A673 (cell line): ENCODE measurements around the gene TMEM138. TPM values are rescaled to one million over a fixed set of nuclear protein-coding genes. Genes with fewer than 3 reads are reported as not detected.

Experiments
- BruUV-seq: library from RNA; stranded (reverse); fragments of 400-500 nt; replicated peaks from 2 replicates; lab custom pipeline; 2021; lab: Mats Ljungman, UMichigan
- CTCF ChIA-PET: fragments of 300-600 bp; sonication (Branson Sonifier 250); formaldehyde crosslinking; loops from one replicate; lab custom pipeline; 2022; ENCODE audit warnings: antibody characterized with exemption; lab: Charles Lee
- POLR2A ChIA-PET: fragments of 300-600 bp; sonication (Branson Sonifier 250); formaldehyde crosslinking; loops from one replicate; lab custom pipeline; 2022; ENCODE audit warnings: antibody characterized with exemption; ENCODE audit not compliant: low non-redundant PET; lab: Charles Lee
- DNase-seq: peaks from one replicate; pipeline ENCODE4 v3.0.0-alpha.2; 2015; ENCODE audit warnings: low spot score
- H3K27ac ChIP-seq: fragments of 200-600 bp; sonication (generic); 2 replicates; pipeline ENCODE4 v1.5.1; 2016; ENCODE audit warnings: mixed run types, low read depth, mild to moderate bottlenecking, mixed read lengths, antibody characterized with exemption, low read length; ENCODE audit not compliant: poor library complexity, severe bottlenecking
- H3K27me3 ChIP-seq: fragments of 200-600 bp; sonication (generic); replicated peaks from 2 replicates; pipeline ENCODE4 v1.6.1; 2017; ENCODE audit warnings: mixed run types, low read depth, mild to moderate bottlenecking, mixed read lengths, antibody characterized with exemption, low read length; ENCODE audit not compliant: insufficient read depth, poor library complexity
- H3K36me3 ChIP-seq: fragments of 200-600 bp; sonication (generic); 2 replicates; pipeline ENCODE4 v1.6.1; 2016; ENCODE audit warnings: mixed run types, mild to moderate bottlenecking, mixed read lengths, antibody characterized with exemption, low read length; ENCODE audit not compliant: insufficient read depth, poor library complexity, severe bottlenecking
- H3K4me1 ChIP-seq: fragments of 200-600 bp; sonication (generic); 2 replicates; pipeline ENCODE4 v1.6.1; 2017; ENCODE audit warnings: mixed run types, mild to moderate bottlenecking, mixed read lengths, antibody characterized with exemption, low read length; ENCODE audit not compliant: insufficient read depth, poor library complexity, severe bottlenecking
- H3K4me3 ChIP-seq: fragments of 200-600 bp; sonication (generic); 2 replicates; pipeline ENCODE4 v1.5.1; 2016; ENCODE audit warnings: low read depth, mixed run types, mild to moderate bottlenecking, mixed read lengths, low read length; ENCODE audit not compliant: poor library complexity, severe bottlenecking
- H3K9me3 ChIP-seq: fragments of 200-600 bp; sonication (generic); 2 replicates; pipeline ENCODE4 v1.6.1; 2016; ENCODE audit warnings: mixed run types, low read depth, mild to moderate bottlenecking, mixed read lengths, antibody characterized with exemption, low read length; ENCODE audit not compliant: poor library complexity, severe bottlenecking
- EZH2 ChIP-seq: fragments of 200-600 bp; sonication (generic); IDR thresholded peaks from 2 replicates; pipeline ENCODE4 v1.6.1; 2017; ENCODE audit warnings: borderline replicate concordance, low read depth, mild to moderate bottlenecking, mixed read lengths, antibody characterized with exemption, low read length; ENCODE audit not compliant: poor library complexity, severe bottlenecking
- intact Hi-C: fragments of 100-400 bp; cut with micrococcal nuclease; formaldehyde crosslinking; loops from one replicate; pipeline ENCODE4 v1.10.0; 2022; ENCODE audit not compliant: unreplicated experiment
- total RNA-seq: library from RNA; stranded (reverse); gene quantifications from 2 replicates; pipeline ENCODE4 v1.2.3, GENCODE V29; 2021
- TF ChIP-seq, protein P1 (sequence below): fragments of 300-800, 200-600 bp; sonication (generic); conservative IDR thresholded peaks from 2 replicates; pipeline ENCODE4 v1.5.1; 2017; ENCODE audit warnings: low read depth, mild to moderate bottlenecking, antibody characterized with exemption, low read length, moderate library complexity, mixed read lengths

The TMEM138 gene
- total RNA-seq, 1 experiment from 2014 or later: 82.8 TPM

DNA sequence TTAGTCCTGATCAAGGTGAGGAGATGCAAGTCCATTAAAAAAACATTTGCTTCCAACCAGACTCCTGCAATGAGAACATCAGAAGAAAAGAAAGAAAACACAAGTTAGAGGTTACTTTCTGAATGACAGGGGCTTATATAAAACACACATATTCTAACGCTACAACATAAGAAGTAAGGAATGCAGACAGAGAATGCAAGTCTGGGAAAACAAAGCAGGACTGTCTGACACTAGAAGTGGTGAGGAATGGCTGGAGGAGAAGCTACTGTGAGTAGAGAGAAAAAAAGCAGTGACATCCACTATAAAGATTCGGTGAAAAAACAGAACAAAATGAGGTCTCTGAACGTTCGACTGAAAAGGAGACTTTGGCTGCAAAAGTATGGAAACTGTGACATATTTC, 42.5 kb downstream of the TMEM138 start:
- DNase-seq: no peak
- no peaks in the 10 kb centered on the region for H3K27me3 ChIP-seq
- ChIA-PET POLR2A (no interaction called here), CTCF (no interaction called here)
- TF ChIP-seq, protein P1, sequence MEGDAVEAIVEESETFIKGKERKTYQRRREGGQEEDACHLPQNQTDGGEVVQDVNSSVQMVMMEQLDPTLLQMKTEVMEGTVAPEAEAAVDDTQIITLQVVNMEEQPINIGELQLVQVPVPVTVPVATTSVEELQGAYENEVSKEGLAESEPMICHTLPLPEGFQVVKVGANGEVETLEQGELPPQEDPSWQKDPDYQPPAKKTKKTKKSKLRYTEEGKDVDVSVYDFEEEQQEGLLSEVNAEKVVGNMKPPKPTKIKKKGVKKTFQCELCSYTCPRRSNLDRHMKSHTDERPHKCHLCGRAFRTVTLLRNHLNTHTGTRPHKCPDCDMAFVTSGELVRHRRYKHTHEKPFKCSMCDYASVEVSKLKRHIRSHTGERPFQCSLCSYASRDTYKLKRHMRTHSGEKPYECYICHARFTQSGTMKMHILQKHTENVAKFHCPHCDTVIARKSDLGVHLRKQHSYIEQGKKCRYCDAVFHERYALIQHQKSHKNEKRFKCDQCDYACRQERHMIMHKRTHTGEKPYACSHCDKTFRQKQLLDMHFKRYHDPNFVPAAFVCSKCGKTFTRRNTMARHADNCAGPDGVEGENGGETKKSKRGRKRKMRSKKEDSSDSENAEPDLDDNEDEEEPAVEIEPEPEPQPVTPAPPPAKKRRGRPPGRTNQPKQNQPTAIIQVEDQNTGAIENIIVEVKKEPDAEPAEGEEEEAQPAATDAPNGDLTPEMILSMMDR: no peak
- no peak for TF ChIP-seq EZH2
- H3K4me3 ChIP-seq: no peak overlapping the region
- BruUV-seq: no TSS peak
- intact Hi-C loops: no loop called here
- H3K9me3 ChIP-seq: no peaks in the 10 kb centered on the region
- H3K36me3 ChIP-seq: peaks cover 85% of the 10 kb centered on the region
- no peak overlapping the region for H3K27ac ChIP-seq
- H3K4me1 ChIP-seq: no peaks in the 10 kb centered on the region

DNA sequence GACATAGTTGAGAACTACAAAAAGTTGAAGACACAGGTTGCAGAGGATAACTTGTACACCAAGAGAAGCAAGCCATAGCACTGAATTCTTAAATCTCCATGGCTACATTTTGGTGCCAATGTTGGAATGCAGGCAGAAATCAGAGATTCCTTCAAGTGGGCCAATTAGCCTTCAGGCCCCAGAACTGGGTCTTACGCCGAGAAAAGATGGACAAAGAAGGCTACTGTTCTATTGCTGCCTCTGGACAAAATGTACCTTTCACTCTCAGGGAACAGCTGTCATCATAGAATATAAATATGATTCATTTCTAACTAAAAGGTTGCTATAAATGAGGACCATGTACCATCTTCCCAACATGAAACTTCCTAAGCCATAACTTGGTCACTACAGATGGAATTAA, 43.9 kb downstream of the TMEM138 start:
- Histone ChIP-seq H3K27ac (no peak overlapping the region), H3K27me3 (no peaks in the 10 kb centered on the region), H3K9me3 (no peaks in the 10 kb centered on the region), H3K4me1 (no peaks in the 10 kb centered on the region), H3K36me3 (peaks cover 90% of the 10 kb centered on the region), H3K4me3 (no peak overlapping the region)
- intact Hi-C loops: no loop called here
- ChIA-PET POLR2A (no interaction called here), CTCF (no interaction called here)
- BruUV-seq: no TSS peak
- no peak for TF ChIP-seq EZH2
- TF ChIP-seq, protein P1: no peak
- DNase-seq: no peak

DNA sequence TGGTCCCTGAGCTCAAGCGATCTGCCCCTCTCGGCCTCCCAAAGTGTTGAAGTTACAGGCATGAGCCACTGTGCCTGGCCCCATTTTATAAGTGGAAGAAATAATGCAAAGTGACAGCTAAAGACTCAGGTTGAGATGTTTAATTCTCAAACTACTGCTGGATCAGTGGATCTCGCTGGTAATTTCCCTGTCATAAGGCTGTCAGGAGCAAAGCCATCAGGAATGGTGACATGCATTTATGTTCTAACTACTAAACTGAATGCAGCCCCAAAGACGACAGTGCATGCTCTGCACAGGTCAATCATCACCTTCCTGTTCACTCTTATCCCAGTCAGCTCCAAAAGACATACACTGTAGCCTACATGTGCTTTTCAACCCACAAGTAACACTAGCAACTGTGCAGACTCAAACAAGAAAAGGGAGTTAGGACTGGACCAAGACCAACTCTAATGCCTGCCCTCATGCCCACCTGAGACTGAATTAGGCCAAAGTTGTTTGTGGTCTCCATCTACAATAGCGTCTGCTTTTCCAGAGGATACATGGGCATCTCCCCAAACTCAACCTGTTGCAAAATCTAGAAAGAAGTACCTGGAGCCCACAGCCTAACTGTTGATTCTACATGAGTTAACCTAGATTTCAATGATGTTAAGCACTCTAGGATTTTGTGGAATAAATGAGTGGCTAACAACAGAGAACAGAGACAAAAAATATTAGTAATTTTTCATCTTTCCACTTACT, 45.0 kb downstream of the TMEM138 start:
- H3K36me3 ChIP-seq: peaks cover 96% of the 10 kb centered on the region
- TF ChIP-seq, protein P1: no peak
- TF ChIP-seq EZH2: no peak
- intact Hi-C loops: no loop called here
- no peaks in the 10 kb centered on the region for H3K27me3 ChIP-seq
- no TSS peak for BruUV-seq
- no peak overlapping the region for H3K4me3 ChIP-seq
- POLR2A ChIA-PET: no interaction called here
- no peaks in the 10 kb centered on the region for H3K4me1 ChIP-seq
- H3K9me3 ChIP-seq: no peaks in the 10 kb centered on the region
- H3K27ac ChIP-seq: no peak overlapping the region
- DNase-seq: no peak
- CTCF ChIA-PET: no interaction called here
